Smooth muscle cell (in vitro differentiated cells): ENCODE data around the gene CNPY2. TPM values are rescaled to one million over a fixed set of nuclear protein-coding genes. Genes with fewer than 3 reads are reported as not detected.
"Not testable (repeated sequence)": the region's sequence is repeated elsewhere in the genome, so short reads cannot be mapped to it uniquely, and the experiment has no call there.

ENCODE experiments used
- DNase-seq: peaks from one replicate; lab custom pipeline; 2025; ENCODE audit not compliant: unreplicated experiment; lab: John Stamatoyannopoulos, UW
- H2AFZ ChIP-seq: fragments of 200-600 bp; sonication (generic); 2 replicates; pipeline ENCODE4 v1.6.0; 2016; ENCODE audit warnings: antibody characterized with exemption, low read depth, mild to moderate bottlenecking
- H3F3A ChIP-seq: fragments of 200-600 bp; sonication (generic); 2 replicates; pipeline ENCODE4 v1.6.0; 2017; ENCODE audit warnings: antibody characterized with exemption, low read depth
- H3K27ac ChIP-seq: fragments of 200-600 bp; sonication (generic); 2 replicates; pipeline ENCODE4 v1.5.1; 2016; ENCODE audit warnings: low read depth, mild to moderate bottlenecking
- H3K27me3 ChIP-seq: fragments of 200-600 bp; sonication (generic); 2 replicates; pipeline ENCODE4 v1.6.1; 2016; ENCODE audit warnings: low read depth, mild to moderate bottlenecking
- H3K36me3 ChIP-seq: fragments of 200-600 bp; sonication (generic); 2 replicates; pipeline ENCODE4 v1.5.1; 2016; ENCODE audit warnings: low read depth
- H3K4me1 ChIP-seq: fragments of 200-600 bp; sonication (generic); 2 replicates; pipeline ENCODE4 v1.5.1; 2016; ENCODE audit warnings: low read depth
- H3K4me2 ChIP-seq: fragments of 200-600 bp; sonication (generic); 2 replicates; pipeline ENCODE4 v1.6.0; 2016; ENCODE audit warnings: mild to moderate bottlenecking
- H3K4me3 ChIP-seq: fragments of 200-600 bp; sonication (generic); 2 replicates; pipeline ENCODE4 v1.5.1; 2016; ENCODE audit warnings: mild to moderate bottlenecking
- H3K79me2 ChIP-seq: fragments of 200-600 bp; sonication (generic); 2 replicates; pipeline ENCODE4 v1.6.0; 2016; ENCODE audit warnings: low read depth, mild to moderate bottlenecking
- H3K9ac ChIP-seq: fragments of 200-600 bp; sonication (generic); 2 replicates; pipeline ENCODE4 v1.6.0; 2016; ENCODE audit warnings: low read depth
- H3K9me3 ChIP-seq: fragments of 200-600 bp; sonication (generic); replicated peaks from 2 replicates; pipeline ENCODE4 v1.5.1; 2016; ENCODE audit warnings: low read depth
- H4K20me1 ChIP-seq: fragments of 200-600 bp; sonication (generic); 2 replicates; pipeline ENCODE4 v1.6.0; 2016; ENCODE audit warnings: low read depth
- WGBS: methylation state at CpG from one replicate; pipeline ENCODE4 v1.1.7; 2016; ENCODE audit warnings: low lambda C conversion rate; 5-methylcytosine and 5-hydroxymethylcytosine counted together
- polyA plus RNA-seq: library from polyadenylated mRNA; unstranded; fragments of >200 nt; fragmentation: Nextera tagmentation; extraction: Ambion mirVana; gene quantifications from 2 replicates; pipeline ENCODE4 v1.2.1, GENCODE V29; 2016
- total RNA-seq: library from RNA; depleted of rRNA; stranded (reverse); fragments of >200 nt; gene quantifications from 2 replicates; pipeline ENCODE4 v1.2.3, GENCODE V29; 2014
- TF ChIP-seq, protein P1 (sequence below): fragments of 200-600 bp; sonication (generic); IDR thresholded peaks from 2 replicates; pipeline ENCODE4 v1.5.1; 2017; ENCODE audit warnings: borderline replicate concordance, mild to moderate bottlenecking, antibody characterized with exemption; ENCODE audit not compliant: insufficient read depth, poor library complexity, severe bottlenecking

Gene CNPY2
- total and polyA plus RNA-seq, 2 experiments from 2014 or later, result 147 to 334 TPM

DNA sequence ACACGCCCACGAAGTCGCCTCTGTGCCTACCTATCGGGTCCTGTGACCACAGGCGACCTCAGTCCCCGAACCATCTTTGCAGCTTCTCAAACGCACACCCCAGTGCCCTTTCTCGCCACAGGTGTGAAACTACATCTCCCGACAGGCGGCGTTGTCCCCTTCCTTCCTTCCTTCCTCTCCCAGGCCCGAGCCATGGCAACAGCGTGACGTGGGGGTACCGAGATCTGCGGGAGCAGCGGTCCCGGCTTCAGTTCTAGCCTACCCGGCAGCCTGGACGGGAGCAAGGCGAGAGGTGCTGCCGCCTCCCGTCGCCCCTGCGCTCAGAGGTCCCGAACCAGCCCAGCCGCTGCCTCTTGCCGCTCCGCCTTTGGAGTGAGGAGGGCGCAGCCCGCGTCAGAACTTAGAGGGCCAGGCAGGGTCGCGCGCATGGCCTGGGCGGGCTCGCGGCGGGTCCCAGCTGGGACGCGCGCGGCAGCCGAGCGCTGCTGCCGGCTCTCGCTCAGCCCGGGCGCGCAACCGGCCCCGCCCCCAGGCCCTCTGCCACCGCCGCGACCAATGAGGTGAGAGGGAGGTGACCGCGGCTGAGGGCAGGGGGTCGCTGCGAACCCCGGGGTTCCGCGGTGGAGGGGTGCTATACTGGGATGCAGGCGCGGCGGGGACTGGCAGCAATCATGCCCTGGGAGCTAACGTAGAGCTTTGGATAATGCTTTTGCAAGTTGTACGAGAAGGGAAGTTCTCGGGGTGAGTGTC lies 48.9 kb downstream of the CNPY2 start, which contains the start of gene COQ10A:
Gene COQ10A, plus strand, starts transcription at position 250 of the 750 bp plus-strand sequence. Its CDS starts 177 bp downstream, at position 427.
- 2% methylated on average over 45 of the region's 68 CpGs for WGBS
- peaks cover 4% of the 10 kb centered on the region for H3K4me1 ChIP-seq
- H3K27me3 ChIP-seq, result no peaks in the 10 kb centered on the region
- peak within 1 kb of the TSS; percentile 90 for H3K27ac ChIP-seq
- peak within 1 kb of the TSS; percentile 85 for H2AFZ ChIP-seq
- H3K9ac ChIP-seq, result peak within 1 kb of the TSS; percentile 88
- peak within 1 kb of the TSS; percentile 90 for H3K4me2 ChIP-seq
- H4K20me1 ChIP-seq, result no peaks in the 10 kb centered on the region
- DNase-seq, result peak; percentile 93
- H3K4me3 ChIP-seq, result peak within 1 kb of the TSS; percentile 76
- TF ChIP-seq, protein P1, sequence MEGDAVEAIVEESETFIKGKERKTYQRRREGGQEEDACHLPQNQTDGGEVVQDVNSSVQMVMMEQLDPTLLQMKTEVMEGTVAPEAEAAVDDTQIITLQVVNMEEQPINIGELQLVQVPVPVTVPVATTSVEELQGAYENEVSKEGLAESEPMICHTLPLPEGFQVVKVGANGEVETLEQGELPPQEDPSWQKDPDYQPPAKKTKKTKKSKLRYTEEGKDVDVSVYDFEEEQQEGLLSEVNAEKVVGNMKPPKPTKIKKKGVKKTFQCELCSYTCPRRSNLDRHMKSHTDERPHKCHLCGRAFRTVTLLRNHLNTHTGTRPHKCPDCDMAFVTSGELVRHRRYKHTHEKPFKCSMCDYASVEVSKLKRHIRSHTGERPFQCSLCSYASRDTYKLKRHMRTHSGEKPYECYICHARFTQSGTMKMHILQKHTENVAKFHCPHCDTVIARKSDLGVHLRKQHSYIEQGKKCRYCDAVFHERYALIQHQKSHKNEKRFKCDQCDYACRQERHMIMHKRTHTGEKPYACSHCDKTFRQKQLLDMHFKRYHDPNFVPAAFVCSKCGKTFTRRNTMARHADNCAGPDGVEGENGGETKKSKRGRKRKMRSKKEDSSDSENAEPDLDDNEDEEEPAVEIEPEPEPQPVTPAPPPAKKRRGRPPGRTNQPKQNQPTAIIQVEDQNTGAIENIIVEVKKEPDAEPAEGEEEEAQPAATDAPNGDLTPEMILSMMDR, result peak; percentile 46
- no peaks in the 10 kb centered on the region for H3K36me3 ChIP-seq
- H3F3A ChIP-seq, result peaks cover 21% of the 10 kb centered on the region
- no peaks in the 10 kb centered on the region for H3K79me2 ChIP-seq
- no peaks in the 10 kb centered on the region for H3K9me3 ChIP-seq

DNA sequence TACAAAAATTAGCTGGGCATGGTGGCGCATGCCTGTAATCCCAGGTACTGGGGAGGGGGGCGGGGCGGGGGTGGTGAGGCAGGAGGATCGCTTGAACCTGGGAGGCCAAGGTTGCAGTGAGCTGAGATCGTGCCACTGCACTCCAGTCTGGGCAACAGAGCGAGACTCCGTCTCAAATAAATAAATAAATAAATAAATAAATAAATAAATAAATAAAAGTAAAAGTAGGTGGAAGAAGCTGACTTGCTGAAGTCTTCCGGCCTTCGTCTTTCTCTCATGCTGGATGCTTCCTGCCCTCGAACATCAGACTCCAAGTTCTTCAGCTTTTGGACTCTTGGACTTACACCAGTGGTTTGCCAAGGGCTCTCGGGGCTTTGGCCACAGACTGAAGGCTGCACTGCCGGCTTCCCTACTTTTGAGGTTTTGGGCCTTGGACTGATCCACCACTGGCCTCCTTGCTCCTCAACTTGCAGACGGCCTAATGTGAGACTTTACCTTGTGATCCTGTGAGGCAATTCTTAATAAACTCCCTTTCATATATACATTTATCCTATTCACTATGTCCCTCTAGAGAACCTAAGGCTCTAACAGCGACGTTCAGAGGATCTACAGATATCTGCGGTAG lies 49.6 kb downstream of the CNPY2 start:
- WGBS, result 71% methylated on average over 16 of the region's 16 CpGs
- not testable (repeated sequence) for H3K36me3 ChIP-seq, DNase-seq, H3K79me2 ChIP-seq, H3K9me3 ChIP-seq, H4K20me1 ChIP-seq, H3K27me3 ChIP-seq, H3K4me1 ChIP-seq
- Histone ChIP-seq H2AFZ (peak overlapping the region; percentile 85), H3K4me3 (peak overlapping the region; percentile 76), H3F3A (peaks cover 14% of the 10 kb centered on the region), H3K4me2 (peak overlapping the region; percentile 90), H3K27ac (peak overlapping the region; percentile 90), H3K9ac (peak overlapping the region; percentile 88)

DNA sequence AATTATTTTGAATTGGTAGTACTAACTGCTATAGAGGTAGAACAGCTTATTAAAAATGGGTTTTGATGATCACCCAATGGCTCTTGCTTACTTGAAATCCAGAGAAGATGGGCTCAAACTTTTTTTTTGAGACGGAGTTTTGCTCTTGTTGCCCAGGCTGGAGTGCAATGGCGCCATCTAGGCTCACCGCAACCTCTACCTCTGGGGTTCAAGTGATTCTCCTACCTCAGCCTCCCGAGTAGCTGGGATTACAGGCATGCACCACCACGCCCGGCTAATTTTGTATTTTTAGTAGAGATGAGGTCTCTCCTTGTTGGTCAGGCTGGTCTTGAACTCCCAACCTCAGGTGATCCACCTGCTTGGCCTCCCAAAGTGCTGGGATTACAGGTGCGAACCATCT lies 52.8 kb downstream of the CNPY2 start:
- H3K79me2 ChIP-seq, H3K36me3 ChIP-seq, DNase-seq, H3K4me3 ChIP-seq, H3K27me3 ChIP-seq, H3K27ac ChIP-seq, H3K4me2 ChIP-seq, H3K9ac ChIP-seq, H3K4me1 ChIP-seq, H3F3A ChIP-seq, H4K20me1 ChIP-seq, H2AFZ ChIP-seq, H3K9me3 ChIP-seq: not testable (repeated sequence)
- TF ChIP-seq, protein P1, result peak; percentile 5
- 90% methylated on average over 7 of the region's 7 CpGs for WGBS

DNA sequence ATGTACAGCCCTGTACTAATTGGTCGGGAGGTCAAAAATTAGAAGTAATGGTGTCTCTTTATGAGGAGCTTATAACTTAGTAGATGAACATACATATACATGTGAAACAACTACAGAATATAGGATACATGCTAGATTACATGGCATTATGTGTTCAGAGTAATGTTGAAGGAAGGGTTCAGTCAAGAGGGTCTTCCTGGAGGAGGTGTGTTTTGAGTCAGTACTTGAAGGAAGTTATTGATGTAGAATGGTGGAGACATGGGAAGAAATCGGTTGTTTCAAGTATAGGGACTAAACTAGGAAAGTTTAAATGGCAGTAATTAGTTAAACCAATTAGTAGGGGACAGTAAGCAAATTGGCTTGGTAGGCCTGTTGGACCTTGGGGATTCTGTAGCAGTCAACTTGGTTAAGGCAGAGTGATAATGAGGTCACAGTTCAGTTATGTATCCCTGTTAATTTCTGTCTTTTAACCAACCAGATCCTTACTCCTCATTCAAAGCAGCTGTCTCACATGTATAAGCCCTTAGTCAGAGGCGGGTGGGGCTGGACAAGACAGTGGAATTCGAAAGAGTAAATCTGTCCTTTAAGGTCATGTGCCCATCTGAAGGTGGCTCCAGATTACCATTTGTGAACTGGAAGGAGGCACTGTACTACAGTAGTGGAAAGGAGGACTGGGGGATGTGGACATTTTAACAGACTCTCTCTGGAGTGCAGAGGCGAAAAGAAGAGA lies 54.1 kb downstream of the CNPY2 start:
- no peak for DNase-seq
- WGBS, result 74% methylated on average over 5 of the region's 5 CpGs
- Histone ChIP-seq H3K4me1 (peaks cover 16% of the 10 kb centered on the region), H3K4me3 (no peak overlapping the region), H2AFZ (no peak overlapping the region), H3K27me3 (no peaks in the 10 kb centered on the region), H3K9me3 (no peaks in the 10 kb centered on the region), H3K9ac (peak overlapping the region; percentile 38), H4K20me1 (peaks cover 8% of the 10 kb centered on the region), H3K4me2 (no peak overlapping the region), H3K27ac (peak overlapping the region; percentile 78), H3F3A (peaks cover 14% of the 10 kb centered on the region), H3K36me3 (no peaks in the 10 kb centered on the region), H3K79me2 (peaks cover 15% of the 10 kb centered on the region)
- TF ChIP-seq, protein P1, result no peak
